Muscle of arm (tissue), 12 donors: ENCODE data around the gene RABGGTA. TPM values are rescaled to one million over a fixed set of nuclear protein-coding genes. Genes with fewer than 3 reads are reported as not detected.
A peak's percentile ranks its signal among the peaks of the same experiment; 100 is the strongest.
"Not testable (repeated sequence)": the region's sequence is repeated elsewhere in the genome, so short reads cannot be mapped to it uniquely, and the experiment has no call there.

Experiments used
- DNase-seq: peaks from one replicate; pipeline ENCODE4 v3.0.0-alpha.2; 2013
- polyA plus RNA-seq, 12 donors: library from polyadenylated mRNA; unstranded; fragments of 120-200 nt; gene quantifications; one replicate each; pipeline ENCODE4 v1.2.1, GENCODE V29; 2013; ENCODE audit not compliant: insufficient read length in 12 of 12

Gene RABGGTA
- polyA plus RNA-seq, 12 donors: 9.9 to 25.5 (median 13.5) TPM; not detected in 2

- DNase-seq: not testable (repeated sequence)
These were observed 26.0 kb downstream of the RABGGTA start for GRCh38 chr14:24245350-24245749.

- no peak for DNase-seq
These were observed 28.0 kb downstream of the RABGGTA start for GRCh38 chr14:24243336-24243836.

DNA sequence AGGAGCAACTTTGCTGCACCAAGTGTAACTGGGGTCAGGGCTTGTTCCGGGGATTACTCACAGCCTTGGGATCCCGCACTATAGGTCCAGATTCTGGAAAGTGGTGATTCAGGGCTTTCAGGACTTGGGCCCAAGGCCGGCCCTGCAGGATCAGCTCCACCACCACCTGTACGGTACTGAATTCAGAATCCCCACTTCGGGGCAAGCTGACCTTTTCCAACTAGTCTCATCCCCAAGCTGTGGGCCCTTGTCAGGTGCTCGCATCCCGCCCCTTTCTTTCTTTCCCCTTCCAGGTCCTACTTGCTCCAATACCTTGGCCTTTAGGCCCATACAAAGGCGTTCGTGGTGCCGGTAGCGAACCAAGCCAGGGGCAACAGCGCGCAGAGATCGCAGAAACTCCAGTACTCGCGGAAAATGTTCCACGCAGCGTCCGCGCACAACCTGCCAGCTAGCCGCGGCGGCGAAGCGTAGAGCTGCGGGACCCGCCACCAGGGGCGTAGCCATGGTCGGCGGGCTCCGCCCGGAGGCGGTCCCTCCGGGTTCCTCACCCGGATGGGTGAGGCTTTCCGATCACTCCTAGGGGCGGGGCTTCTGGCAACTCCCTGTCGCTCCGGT, 29.5 kb downstream of the RABGGTA start:
- DNase-seq: no peak

- no peak for DNase-seq
These were observed 31.1 kb downstream of the RABGGTA start for GRCh38 chr14:24240110-24240918.

DNA sequence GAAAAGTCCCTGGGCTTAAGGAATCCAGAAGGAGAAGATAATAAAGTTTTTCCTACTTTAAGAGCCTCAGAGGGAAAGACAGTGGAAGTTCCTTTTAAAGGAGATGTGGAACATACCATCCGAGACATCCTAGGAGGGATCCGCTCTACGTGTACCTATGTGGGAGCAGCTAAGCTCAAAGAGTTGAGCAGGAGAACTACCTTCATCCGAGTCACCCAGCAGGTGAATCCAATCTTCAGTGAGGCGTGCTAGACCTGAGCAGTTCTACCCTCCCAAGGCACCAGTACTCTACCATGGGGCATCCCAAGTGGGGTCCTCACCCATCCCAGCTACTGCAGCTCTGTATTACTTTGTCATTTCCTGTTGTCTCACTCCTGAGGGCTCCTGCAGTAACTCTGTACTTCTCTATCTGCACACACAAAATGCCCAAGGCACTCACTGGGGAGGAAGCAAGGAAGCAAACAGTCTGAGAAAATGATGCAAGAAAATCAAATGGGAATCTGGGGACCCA, 32.8 kb downstream of the RABGGTA start:
- DNase-seq: no peak

DNA sequence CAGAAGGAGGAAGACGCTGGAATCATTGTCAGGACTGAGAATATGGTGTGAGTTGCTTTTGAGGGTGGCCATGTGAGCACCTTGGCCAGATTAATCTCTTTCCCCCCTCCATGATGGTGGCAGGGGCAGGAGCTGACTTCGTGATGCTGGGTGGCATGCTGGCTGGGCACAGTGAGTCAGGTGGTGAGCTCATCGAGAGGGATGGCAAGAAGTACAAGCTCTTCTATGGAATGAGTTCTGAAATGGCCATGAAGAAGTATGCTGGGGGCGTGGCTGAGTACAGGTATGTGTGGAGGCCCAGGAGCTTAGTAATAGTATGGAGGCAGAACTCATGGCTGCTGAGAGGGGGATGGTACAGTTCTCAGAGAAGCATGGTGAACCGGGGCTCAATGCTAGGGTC, 33.3 kb downstream of the RABGGTA start:
- no peak for DNase-seq

GRCh38 chr14:24237463-24237955, 33.9 kb downstream of the RABGGTA start:
- no peak for DNase-seq

- DNase-seq: no peak
These were observed 34.5 kb downstream of the RABGGTA start for GRCh38 chr14:24236689-24237462.

DNA sequence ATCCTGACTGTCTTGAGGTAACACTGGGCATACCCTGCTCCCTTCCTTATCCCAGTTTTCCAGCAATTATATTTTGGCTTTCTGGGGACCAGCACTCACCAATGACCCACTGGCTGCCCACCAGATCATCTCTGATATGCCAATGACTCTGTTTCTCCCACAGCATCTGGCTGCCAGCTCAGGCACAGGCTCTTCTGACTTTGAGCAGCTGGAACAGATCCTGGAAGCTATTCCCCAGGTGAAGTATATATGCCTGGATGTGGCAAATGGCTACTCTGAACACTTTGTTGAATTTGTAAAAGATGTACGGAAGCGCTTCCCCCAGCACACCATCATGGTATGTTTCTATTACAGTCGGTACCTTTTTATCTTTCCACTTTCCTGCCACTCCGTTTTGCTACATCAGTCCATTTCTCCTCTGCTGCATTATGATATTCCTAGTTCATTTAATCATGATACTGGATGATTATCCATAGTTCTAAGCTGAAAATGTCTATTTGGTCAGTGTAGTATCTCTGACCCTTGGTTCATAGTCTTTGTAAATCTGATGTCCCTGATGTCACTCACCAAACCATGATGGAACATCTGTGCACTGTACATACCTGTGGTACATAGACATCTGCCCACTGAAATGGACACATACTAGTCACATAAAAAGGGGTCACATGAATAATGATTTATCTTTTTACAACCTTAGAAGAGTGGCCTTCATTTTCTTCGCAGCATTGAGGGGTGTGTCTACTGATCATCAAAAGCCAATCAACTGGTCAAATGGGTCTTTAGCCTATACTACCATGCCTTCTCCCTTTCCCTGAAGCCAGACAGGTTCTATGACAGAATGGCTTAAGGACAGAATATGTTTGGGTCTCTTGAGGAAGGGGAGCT, 35.4 kb downstream of the RABGGTA start:
- DNase-seq: no peak

DNA sequence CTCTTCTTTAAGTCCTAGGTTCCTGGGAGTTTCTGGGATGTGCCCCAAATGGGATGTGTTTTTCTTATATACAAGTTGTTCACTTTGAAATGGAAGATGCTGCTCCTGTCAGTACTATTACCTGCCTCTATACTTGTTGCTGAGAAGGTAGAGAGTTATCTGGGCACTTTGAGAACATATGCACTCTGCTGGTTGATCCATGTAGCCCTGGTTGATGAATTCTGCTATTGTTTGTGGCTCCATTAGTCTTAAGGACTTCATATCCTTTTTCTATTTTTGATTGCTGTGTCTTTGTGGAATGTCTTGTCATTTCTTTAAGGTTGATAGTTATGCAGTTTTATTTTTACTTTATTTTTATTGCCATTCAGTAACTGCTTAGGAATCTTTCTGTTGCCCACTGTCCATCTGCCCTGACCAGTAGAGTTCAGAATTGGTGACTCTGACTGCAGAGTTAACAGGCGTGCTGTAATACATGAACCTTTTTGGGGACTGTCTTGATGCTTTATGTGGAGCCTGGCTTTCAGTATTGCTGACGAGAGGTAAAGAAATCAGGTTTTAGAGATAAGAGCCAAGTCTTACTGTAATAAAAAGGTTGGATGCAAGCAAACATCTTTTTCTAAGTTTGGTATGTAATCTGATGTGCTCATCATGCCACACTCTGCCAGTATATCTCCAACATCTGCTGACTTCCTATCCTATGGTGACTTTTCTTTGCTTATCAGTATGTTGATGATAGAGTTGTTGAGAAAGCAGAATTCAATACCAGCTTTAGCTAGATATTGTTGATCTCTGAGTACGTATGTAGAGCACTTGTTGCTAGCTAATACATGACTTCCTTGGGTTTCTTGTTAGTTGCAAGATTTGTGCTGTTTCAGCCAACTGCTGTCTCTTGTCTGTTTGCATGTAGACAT, 37.0 kb downstream of the RABGGTA start:
- no peak for DNase-seq

DNA sequence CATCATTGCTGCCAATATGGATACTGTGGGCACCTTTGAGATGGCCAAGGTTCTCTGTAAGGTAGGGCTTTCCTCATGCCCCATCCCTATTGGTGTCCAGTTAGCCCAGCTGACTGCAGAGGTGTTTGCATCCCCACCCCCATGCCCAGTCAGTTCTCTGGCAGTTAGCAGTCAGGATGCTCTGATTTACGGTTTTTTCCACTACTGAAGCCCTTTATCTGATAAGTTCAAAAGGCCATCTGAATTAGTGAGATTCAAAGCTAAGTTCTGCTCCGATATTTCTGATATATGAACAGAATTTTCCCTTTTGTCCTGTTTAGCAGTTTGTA, 37.9 kb downstream of the RABGGTA start:
- no peak for DNase-seq

DNA sequence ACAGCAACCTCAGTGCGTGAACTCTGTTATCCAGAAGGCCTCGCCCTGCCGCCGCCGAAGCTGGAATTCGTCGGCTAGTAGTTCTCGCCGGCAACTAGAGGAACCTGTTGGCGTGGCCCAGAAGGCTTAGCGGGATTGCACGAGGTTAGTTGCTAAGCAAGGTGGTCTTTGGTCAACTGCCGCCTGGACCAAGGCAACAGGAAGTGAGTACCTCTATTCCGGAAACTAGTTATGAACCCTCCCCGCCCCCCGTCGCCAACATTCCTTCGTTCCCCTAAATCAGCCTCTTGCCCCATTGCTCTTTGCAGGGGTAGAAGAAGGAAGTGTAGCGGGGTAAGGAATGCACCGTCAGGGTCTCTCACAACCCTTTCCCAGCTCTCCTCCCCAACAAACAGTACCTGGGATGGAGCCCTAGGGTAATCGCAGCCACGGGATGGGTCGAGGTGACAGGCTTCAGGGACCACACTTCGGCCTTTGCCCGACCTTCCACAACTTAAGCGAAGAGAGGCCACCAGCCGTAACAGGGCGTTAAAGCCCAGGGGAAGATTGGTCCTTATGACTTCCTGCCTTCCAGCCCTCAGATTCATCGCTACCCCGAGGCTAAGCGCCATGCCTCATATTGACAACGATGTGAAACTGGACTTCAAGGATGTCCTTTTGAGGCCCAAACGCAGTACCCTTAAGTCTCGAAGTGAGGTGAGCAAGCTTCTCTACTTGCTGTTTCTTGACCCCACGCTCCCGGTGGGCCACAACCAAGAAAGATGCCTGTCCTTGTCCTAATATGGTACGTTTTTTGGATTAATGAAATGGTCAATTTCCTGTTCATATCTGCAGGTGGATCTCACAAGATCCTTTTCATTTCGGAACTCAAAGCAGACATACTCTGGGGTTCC, 38.5 kb downstream of the RABGGTA start, which contains the start of gene GMPR2:
Gene GMPR2, plus strand, starts transcription at position 285 of the 893 bp plus-strand sequence. Its CDS starts 325 bp downstream, at position 610.
- DNase-seq: no peak

DNA sequence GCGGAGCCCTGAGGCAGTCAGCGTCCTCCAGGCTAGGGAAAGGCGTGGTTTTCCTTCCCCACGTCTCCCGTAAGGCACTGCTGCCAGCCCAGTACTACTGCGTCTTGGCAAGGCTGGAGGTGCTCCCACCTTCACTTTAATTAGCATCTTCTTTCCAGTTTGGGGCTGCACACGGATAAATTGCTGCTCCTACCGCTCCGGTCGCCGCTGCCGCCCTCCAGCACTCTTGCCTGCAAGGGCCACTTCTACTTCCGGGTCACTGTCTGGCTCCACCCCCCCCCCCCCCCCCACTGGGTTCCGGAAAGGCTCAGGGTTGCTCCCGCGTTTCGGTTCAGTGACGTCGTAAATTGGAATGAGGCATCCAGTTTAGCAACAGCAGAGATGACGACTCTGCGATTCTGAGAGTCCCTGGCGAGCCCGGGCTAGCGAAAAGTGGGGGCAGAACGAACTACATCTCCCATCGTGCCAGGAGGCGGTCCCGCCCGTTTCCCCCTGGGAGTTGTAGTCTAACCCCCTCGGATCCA, 39.2 kb downstream of the RABGGTA start, which contains the start of gene NEDD8:
Gene NEDD8, minus strand, starts transcription at position 247 of the 524 bp plus-strand sequence. Its CDS starts 100 bp downstream, at position 147.
- peak; percentile 92 for DNase-seq

DNA sequence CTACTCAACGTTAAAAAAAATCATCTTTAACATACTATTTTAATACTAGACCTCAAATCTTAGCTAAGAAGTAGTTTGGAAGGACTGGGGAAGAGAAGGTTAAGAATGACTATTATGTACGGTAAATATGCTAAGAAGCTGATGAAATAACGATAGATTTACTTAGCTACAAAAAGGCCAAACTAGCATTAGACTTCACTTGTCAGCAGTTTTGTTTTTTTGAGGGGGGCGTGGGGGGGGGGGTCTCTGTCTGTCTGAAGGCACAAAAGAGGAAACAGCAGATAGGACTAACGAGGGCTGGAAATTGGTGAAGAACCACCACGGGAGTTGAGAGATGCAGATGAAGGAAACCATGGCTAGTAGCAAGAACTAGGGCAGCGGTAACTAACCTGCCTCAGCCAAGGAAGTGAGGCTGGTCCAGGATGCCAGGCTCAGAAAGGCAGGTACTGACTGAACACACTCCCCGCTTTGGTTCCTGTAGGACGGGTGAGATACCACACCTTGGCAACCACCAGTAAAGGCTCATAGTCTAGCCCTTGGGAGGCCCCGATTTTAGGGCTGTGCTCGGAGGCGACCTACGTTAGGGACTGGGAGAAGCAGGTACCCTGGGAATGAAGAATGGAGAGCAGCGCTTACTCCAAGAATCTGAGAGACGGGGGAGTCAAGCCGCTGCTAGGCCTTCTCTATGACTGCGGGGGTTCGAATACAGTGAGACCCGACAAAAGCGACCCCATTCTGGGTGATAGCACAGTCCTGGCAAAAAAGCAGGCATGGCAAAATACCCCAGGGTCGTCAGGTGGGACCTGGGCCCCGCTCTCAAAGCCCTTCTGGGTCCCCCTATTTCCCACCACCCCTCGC, 39.9 kb downstream of the RABGGTA start:
- DNase-seq: no peak

DNA sequence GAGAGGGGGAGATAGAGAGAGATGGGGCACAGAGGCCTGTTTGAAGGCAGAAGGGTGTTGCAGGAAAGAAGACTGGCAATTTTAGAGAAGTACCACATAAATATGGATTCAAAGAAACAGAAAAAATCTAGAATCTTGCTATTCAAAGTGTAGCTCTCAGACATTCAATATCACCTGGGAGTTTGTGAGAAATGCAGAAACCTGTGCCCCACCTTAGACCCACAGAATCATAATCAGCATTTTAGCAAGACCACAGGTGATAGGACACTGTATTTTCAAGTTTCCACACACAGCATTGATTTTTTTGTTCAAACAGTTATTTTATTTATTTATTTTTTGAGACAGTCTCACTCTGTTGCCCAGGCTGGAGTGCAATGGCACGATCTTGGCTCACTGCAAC, 42.5 kb downstream of the RABGGTA start:
- DNase-seq: no peak

DNA sequence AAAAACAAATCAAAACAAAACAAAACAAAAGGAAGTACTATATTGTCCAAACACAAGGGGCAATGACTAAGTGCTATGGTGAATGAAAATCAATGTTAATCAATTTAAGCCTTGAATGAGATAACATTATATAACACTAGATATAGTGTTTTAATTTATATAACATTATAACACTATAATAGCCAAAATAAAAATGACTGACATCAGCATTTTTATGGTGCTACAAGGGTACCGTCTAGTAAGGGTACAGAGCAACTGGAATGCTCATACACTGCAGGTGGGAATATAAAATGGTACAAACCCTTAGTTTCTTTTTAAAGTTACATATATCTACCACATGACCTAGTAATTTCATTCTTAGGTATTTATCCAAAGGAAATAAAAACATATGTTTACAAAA, 44.9 kb downstream of the RABGGTA start:
- no peak for DNase-seq

DNA sequence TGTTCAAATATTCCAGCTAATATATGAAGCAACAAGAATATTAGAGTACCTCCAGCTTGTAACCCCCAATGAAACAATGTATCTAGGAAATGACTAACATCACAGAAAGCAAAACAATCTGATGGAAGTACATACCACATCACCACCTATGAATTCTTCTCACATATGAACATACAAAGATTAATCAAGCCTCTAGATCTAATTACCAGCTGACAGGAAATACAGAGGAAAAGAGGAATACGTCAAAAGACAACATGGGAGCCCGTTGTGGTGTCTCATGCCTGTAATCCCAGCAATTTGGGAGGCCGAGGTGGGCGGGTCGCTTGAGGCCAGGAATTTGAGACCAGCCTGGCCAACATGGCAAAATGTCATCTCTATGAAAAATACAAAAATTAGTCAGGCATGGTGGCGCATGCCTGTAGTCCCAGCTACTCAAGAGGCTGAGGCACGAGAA, 46.8 kb downstream of the RABGGTA start:
- no peak for DNase-seq
